Fibroblast of the aortic adventitia (primary cell): ENCODE data around the gene MYBPC1. TPM values are rescaled to one million over a fixed set of nuclear protein-coding genes. Genes with fewer than 3 reads are reported as not detected.

Experiments used
- DNase-seq: peaks from one replicate; pipeline ENCODE4 v3.0.0-alpha.2; 2010; ENCODE audit warnings: low read depth
- H3K4me3 ChIP-seq: 2 replicates; pipeline ENCODE4 v1.5.1; 2011; ENCODE audit warnings: low read depth, mild to moderate bottlenecking, control low read depth, low read length, moderate library complexity
- total RNA-seq: library from RNA; depleted of rRNA; stranded (reverse); fragments of >200 nt; gene quantifications from 2 replicates; pipeline ENCODE4 v1.2.3, GENCODE V29; 2012; ENCODE audit warnings: low replicate concordance
- TF ChIP-seq, protein P1 (sequence below): IDR thresholded peaks from 2 replicates; pipeline ENCODE4 v1.5.1; 2011; ENCODE audit warnings: mild to moderate bottlenecking, low read length, control low read depth, inconsistent platforms; ENCODE audit not compliant: insufficient read depth

MYBPC1 gene
- total RNA-seq, 1 donor = not detected

DNA sequence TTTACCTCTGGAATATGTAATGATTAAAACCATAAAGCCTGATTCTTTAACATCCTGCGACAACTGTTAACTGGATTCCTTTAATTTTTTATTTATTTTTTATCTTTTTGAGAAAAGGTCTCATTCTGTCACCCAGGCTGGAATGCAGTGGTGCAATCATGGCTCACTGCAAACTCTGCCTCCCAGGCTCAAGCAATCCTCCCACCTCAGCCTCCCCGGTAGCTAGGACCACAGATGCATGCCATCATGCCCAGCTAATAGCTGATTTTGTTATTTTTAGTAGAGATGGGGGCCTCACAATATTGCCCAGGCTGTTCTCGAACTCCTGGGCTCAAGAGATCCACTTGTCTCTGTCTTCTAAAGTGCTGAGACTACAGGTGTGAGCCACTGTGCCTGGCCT, 3.7 kb downstream of the MYBPC1 start:
- DNase-seq = no peak
- TF ChIP-seq, protein P1, sequence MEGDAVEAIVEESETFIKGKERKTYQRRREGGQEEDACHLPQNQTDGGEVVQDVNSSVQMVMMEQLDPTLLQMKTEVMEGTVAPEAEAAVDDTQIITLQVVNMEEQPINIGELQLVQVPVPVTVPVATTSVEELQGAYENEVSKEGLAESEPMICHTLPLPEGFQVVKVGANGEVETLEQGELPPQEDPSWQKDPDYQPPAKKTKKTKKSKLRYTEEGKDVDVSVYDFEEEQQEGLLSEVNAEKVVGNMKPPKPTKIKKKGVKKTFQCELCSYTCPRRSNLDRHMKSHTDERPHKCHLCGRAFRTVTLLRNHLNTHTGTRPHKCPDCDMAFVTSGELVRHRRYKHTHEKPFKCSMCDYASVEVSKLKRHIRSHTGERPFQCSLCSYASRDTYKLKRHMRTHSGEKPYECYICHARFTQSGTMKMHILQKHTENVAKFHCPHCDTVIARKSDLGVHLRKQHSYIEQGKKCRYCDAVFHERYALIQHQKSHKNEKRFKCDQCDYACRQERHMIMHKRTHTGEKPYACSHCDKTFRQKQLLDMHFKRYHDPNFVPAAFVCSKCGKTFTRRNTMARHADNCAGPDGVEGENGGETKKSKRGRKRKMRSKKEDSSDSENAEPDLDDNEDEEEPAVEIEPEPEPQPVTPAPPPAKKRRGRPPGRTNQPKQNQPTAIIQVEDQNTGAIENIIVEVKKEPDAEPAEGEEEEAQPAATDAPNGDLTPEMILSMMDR = no peak
- H3K4me3 ChIP-seq = no peak overlapping the region

DNA sequence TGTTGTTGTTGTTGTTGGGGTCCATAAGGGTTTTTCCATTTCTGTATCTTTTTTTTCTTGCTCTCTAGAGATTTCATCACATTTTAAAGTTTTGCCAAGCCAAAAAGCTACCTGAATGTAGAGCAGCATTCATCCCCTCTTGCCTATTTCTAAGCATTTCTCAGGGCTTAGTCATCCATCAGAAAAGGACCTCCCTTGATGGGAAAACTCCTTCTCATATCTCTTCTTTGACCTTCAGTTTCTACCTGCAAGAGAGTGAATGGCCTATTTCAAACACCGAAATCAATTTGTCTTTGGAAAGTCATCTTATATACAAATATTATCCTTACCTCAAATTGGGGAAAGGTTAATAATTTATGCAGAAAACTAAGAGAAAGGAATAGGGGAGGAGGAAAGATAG, 4.5 kb downstream of the MYBPC1 start:
- DNase-seq = no peak
- no peak overlapping the region for H3K4me3 ChIP-seq
- TF ChIP-seq, protein P1 = no peak

DNA sequence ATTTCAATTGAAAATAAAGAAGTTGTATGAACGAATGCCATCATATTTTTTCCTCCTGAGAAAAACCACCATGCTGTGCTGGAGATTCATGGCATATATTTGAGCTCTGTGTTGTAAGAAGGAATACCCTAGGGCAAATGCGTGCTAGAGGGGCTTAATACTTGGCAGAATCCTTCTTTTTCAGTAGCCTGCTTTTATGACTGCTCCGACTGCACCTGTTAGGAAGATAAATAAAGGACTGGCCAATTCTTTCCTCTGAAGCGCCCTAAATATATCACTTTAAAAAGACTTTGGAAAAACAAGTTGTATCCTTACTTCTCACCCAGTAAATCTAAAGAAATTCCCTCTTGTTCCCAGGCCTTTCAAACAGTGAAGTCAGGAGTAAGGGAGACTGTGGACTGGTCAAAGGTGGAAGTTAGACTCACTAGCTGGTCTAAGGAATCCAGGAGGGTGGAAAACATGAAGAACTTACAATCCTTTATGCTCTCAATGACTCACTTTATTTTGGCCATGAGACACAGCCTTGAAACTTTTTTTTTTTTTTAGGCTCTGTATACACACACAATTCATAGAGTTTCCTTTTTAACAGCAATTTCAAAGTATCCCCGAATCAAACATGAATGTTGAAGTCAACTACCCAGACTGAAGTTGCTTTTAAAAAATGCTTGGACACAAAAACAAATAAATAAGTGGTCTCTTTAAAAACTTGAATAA, 5.2 kb downstream of the MYBPC1 start:
- TF ChIP-seq, protein P1 = no peak
- DNase-seq = no peak
- no peak overlapping the region for H3K4me3 ChIP-seq

DNA sequence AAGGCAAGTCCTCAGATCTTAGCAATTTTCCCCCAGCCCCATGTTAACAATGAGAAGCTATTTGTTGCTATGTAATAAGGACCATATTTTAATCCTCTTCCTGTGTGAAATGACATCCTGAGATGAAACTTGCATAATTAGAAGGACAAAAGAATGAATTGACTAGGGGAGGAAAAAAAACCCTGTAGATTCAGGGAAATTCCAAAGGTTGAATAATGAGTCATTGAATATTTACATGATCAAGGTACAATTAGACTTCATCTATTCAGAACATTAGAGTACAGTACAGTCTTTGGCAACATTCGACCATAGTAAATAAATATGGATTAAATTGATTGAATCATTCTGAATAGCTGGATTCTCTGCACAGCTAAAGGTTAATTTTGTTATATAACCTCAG, 9.4 kb downstream of the MYBPC1 start:
- no peak for DNase-seq
- H3K4me3 ChIP-seq = no peak overlapping the region
- TF ChIP-seq, protein P1 = no peak

DNA sequence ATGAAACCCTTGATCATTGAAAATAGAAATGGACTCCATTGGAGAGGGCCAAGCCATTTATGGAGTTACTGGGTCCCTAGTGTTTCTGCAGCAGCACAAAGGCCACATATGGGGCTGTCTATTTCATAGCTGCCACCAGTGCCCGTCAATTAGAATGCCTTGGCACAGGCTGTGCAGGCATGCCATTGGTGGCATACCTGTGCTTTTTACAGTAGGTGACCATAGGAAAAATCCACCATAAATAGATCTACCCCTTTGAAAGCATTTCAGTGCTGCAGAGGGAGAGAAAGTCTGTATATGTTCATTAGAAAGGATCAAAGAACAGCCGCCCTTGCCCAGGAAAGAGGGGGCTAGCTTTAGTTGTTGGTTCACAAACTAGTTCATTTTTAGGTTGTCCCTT, 13.1 kb downstream of the MYBPC1 start:
- TF ChIP-seq, protein P1 = no peak
- DNase-seq = no peak
- no peak overlapping the region for H3K4me3 ChIP-seq

DNA sequence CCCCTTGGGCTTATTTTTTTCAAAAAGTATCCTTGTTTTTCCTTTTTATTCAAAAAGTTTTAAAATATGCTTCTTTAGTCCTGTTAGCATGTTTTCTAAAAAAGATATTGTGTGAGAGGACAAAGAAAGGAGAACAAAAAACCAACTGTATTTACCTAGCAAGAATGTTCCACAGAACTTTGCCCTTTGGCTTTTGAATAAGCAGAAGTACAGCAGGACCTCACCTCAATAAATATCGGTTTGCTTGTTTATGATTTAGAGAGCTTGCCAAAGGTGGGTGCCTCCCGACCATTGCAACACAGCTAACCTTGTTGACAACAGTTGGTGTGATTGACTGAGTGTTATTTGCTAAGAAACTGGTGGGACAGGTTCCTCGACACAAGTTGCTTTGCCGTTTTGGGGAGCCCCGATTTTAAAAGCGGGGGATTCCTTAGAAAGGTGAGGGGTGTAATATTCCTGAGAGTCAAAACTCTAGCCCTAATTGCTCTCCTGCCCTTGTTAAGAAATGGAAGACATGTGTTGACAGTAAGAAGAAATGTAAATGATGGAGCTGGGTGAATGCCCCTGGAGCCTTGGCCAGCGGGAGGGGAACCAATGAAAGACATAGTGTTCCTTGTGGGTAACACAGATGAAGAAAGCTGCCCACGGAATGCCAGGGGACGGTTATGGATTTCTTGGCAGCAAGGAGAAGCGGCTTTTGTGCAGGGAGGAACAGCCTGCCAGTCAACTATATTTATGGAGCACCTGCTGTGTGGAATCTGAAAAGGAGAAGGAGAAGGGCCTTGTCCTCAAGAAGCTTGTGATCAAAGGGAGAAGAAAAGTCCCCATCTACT, 13.7 kb downstream of the MYBPC1 start:
- TF ChIP-seq, protein P1 = no peak
- DNase-seq = no peak
- no peak overlapping the region for H3K4me3 ChIP-seq
